Transverse colon (tissue), 4 donors: ENCODE data around the gene ARHGEF25. TPM values are rescaled to one million over a fixed set of nuclear protein-coding genes. Genes with fewer than 3 reads are reported as not detected.

Experiments used
- DNase-seq: peaks from one replicate; pipeline ENCODE4 v3.0.0-alpha.2; 2019
- H3K27ac ChIP-seq, 4 donors: fragments of 200-600 bp; sonication (generic); 2 replicates each; pipeline ENCODE4 v1.5.1; 2016 to 2018; ENCODE audit warnings: inconsistent platforms in 4 of 4
- H3K27me3 ChIP-seq: fragments of 200-600 bp; sonication (generic); 2 replicates; pipeline ENCODE4 v1.5.1; 2017; ENCODE audit warnings: inconsistent platforms
- H3K36me3 ChIP-seq, 4 donors: fragments of 200-600 bp; sonication (generic); 2 replicates each; pipeline ENCODE4 v1.5.1; 2017 to 2019; ENCODE audit warnings: inconsistent platforms in 4 of 4
- H3K4me1 ChIP-seq, 4 donors: fragments of 200-600 bp; sonication (generic); 2 replicates each; pipeline ENCODE4 v1.5.1; 2017 to 2020; ENCODE audit warnings: inconsistent platforms in 4 of 4
- H3K4me3 ChIP-seq, 4 donors: fragments of 200-600 bp; sonication (generic); 1 replicate in 1 of 4; 2 replicates in 3 of 4; pipeline versions ENCODE4 v1.5.1 to v1.6.1; 2017 to 2019; ENCODE audit warnings: inconsistent platforms in 4 of 4
- H3K9me3 ChIP-seq, 2 donors: fragments of 200-600 bp; sonication (generic); 2 replicates each; pipeline ENCODE4 v1.5.1; 2017 to 2019; ENCODE audit warnings: inconsistent platforms in 2 of 2
- CTCF ChIP-seq, 5 experiments: fragments of 200-600 bp in 3 of 5; fragments of 450-650 bp in 2 of 5; sonication (generic) in 3 of 5; IDR thresholded peaks; 1 replicate in 2 of 5; 2 replicates in 3 of 5; pipeline ENCODE4 v1.5.1; 2016 to 2017; ENCODE audit warnings: antibody characterized with exemption in 5 of 5, inconsistent platforms in 3 of 5, mild to moderate bottlenecking in 2 of 5, moderate library complexity in 1 of 5
- EP300 ChIP-seq: sonication (generic); formaldehyde crosslinking; IDR thresholded peaks from one replicate; pipeline ENCODE4 v1.6.1; 2017; ENCODE audit warnings: antibody characterized with exemption, low read depth
- POLR2A ChIP-seq: fragments of 450-650 bp; IDR thresholded peaks from one replicate; pipeline ENCODE4 v1.6.1; 2016; ENCODE audit warnings: antibody characterized with exemption, mild to moderate bottlenecking, moderate library complexity
- POLR2AphosphoS5 ChIP-seq, 3 donors: sonication (generic); formaldehyde crosslinking; IDR thresholded peaks; one replicate each; pipeline ENCODE4 v1.6.1; 2016; ENCODE audit warnings: antibody characterized with exemption in 3 of 3
- WGBS, 2 donors: methylation state at CpG; one replicate each; pipeline ENCODE4 v1.1.5; 2018; ENCODE audit warnings: low coverage in 1 of 2; 5-methylcytosine and 5-hydroxymethylcytosine counted together
- in situ Hi-C, 4 donors: fragments of 200-750 bp; cut with MboI; loops; one replicate each; pipeline versions ENCODE4 v1.15.0 to v1.15.1; 2017; ENCODE audit warnings: low sequenced_read_pairs in 3 of 4, low pct_ligation_motif_present in 1 of 4, low pct_unique_long_range_greater_than_20kb in 1 of 4
- intact Hi-C: fragments of 100-400 bp; cut with DNase I; formaldehyde crosslinking; loops from one replicate; pipeline ENCODE4 v1.15.1; 2023; ENCODE audit warnings: low total_unique reads
- total RNA-seq, 4 donors: library from RNA; depleted of rRNA; stranded (reverse); fragments of >200 nt; gene quantifications; one replicate each; pipeline ENCODE4 v1.1.0, GENCODE V29; 2016

ARHGEF25 gene
- total RNA-seq, 4 donors from 2014 or later = 6.6 to 35.9 (median 15.3) TPM

GRCh38 chr12:57575771-57576612 lies 35.2 kb upstream of the ARHGEF25 start:
- Histone ChIP-seq H3K9me3 (no peaks in the 10 kb centered on the region), H3K4me1 (no peaks in the 10 kb centered on the region), H3K27me3 (no peaks in the 10 kb centered on the region), H3K4me3 (no peak overlapping the region), H3K27ac (no peak overlapping the region), H3K36me3 (no peaks in the 10 kb centered on the region)
- DNase-seq = peak; percentile 12
- intact Hi-C loops = no loop called here
- 61 to 67% methylated on average over 3 to 12 of the region's 12 CpGs for WGBS, 2 donors
- TF ChIP-seq POLR2AphosphoS5 (IDR thresholded peaks at IDR 0.05) (no peak), POLR2A (no peak)
- in situ Hi-C loops = loop anchor here in 1 of 4 donors (10.0 kb wide), 1 partner anchor 49 kb away; no protein-coding TSS in a partner anchor

- no peak for TF ChIP-seq CTCF (IDR thresholded peaks at IDR 0.05)
- no peak for TF ChIP-seq POLR2AphosphoS5 (IDR thresholded peaks at IDR 0.05)
- TF ChIP-seq EP300 = no peak
- TF ChIP-seq POLR2A = no peak
- DNase-seq = no peak
- no peaks in the 10 kb centered on the region for H3K27me3 ChIP-seq
- WGBS, 2 donors = 77 to 78% methylated on average over 4 to 9 of the region's 9 CpGs
- no peak overlapping the region for H3K27ac ChIP-seq
- H3K4me1 ChIP-seq = no peaks in the 10 kb centered on the region
- no peak overlapping the region for H3K4me3 ChIP-seq
- no peaks in the 10 kb centered on the region for H3K9me3 ChIP-seq
- in situ Hi-C loops (loop anchor here in 1 of 4 donors (10.0 kb wide), 1 partner anchor 48 kb away; no protein-coding TSS in a partner anchor), intact Hi-C loops (no loop called here)
- H3K36me3 ChIP-seq = no peaks in the 10 kb centered on the region
These were observed 34.5 kb upstream of the ARHGEF25 start for GRCh38 chr12:57576613-57577160.

- TF ChIP-seq EP300 = no peak
- no peak for TF ChIP-seq CTCF (IDR thresholded peaks at IDR 0.05)
- no peak for TF ChIP-seq POLR2AphosphoS5 (IDR thresholded peaks at IDR 0.05)
- no peak for TF ChIP-seq POLR2A
- Histone ChIP-seq H3K27me3 (peaks cover 11% of the 10 kb centered on the region), H3K9me3 (no peaks in the 10 kb centered on the region), H3K36me3 (no peaks in the 10 kb centered on the region), H3K4me1 (no peaks in the 10 kb centered on the region), H3K27ac (no peak overlapping the region), H3K4me3 (no peak overlapping the region)
- DNase-seq = no peak
- intact Hi-C loops = no loop called here
- in situ Hi-C loops = loop anchor here in 1 of 4 donors (10.0 kb wide), 1 partner anchor 47 kb away; no protein-coding TSS in a partner anchor
- WGBS, 2 donors = 90 to 95% methylated on average over 11 to 12 of the region's 12 CpGs
These were observed 33.1 kb upstream of the ARHGEF25 start for GRCh38 chr12:57577981-57578758.

- WGBS, 2 donors = 50 to 87% methylated on average over 1 to 2 of the region's 2 CpGs
- Histone ChIP-seq H3K4me1 (no peaks in the 10 kb centered on the region), H3K27me3 (peaks cover 13% of the 10 kb centered on the region), H3K4me3 (no peak overlapping the region), H3K27ac (no peak overlapping the region), H3K36me3 (no peaks in the 10 kb centered on the region), H3K9me3 (no peaks in the 10 kb centered on the region)
- no peak for TF ChIP-seq POLR2A
- TF ChIP-seq EP300 = no peak
- no peak for TF ChIP-seq POLR2AphosphoS5 (IDR thresholded peaks at IDR 0.05)
- no peak for TF ChIP-seq CTCF (IDR thresholded peaks at IDR 0.05)
- in situ Hi-C loops (loop anchor here in 1 of 4 donors (10.0 kb wide), 1 partner anchor 46 kb away; no protein-coding TSS in a partner anchor), intact Hi-C loops (no loop called here)
- DNase-seq = no peak
These were observed 32.2 kb upstream of the ARHGEF25 start for GRCh38 chr12:57579011-57579410.
